Dendritic cell treated with granulocyte-macrophage colony-stimulating factor and Interleukin-4, amounts not matched to agents 40 ng/mL and 50 ng/mL, for 4 days (primary cell): ENCODE results near the gene ZNF785.
A peak's percentile ranks its signal among the peaks of the same experiment; 100 is the strongest.

Source experiments
- H3K27ac Mint-ChIP-seq: one replicate; pipeline ENCODE4 v1.8.0; 2022; ENCODE audit warnings: mild to moderate bottlenecking, mixed read lengths
- H3K27me3 Mint-ChIP-seq: one replicate; pipeline ENCODE4 v1.8.0; 2022; ENCODE audit warnings: mild to moderate bottlenecking, mixed read lengths
- H3K36me3 Mint-ChIP-seq: one replicate; pipeline ENCODE4 v1.8.0; 2022; ENCODE audit warnings: low read depth, mixed read lengths
- H3K4me1 Mint-ChIP-seq: one replicate; pipeline ENCODE4 v1.8.0; 2022; ENCODE audit warnings: low read depth, mixed read lengths
- H3K4me3 Mint-ChIP-seq: one replicate; pipeline ENCODE4 v1.8.0; 2022; ENCODE audit warnings: mild to moderate bottlenecking, moderate library complexity, mixed read lengths
- H3K9me3 Mint-ChIP-seq: one replicate; pipeline ENCODE4 v1.8.0; 2022; ENCODE audit warnings: mixed read lengths
- intact Hi-C: fragments of 100-400 bp; cut with micrococcal nuclease; formaldehyde crosslinking; loops from one replicate; pipeline ENCODE4 v1.15.0; 2022

ZNF785 gene

DNA sequence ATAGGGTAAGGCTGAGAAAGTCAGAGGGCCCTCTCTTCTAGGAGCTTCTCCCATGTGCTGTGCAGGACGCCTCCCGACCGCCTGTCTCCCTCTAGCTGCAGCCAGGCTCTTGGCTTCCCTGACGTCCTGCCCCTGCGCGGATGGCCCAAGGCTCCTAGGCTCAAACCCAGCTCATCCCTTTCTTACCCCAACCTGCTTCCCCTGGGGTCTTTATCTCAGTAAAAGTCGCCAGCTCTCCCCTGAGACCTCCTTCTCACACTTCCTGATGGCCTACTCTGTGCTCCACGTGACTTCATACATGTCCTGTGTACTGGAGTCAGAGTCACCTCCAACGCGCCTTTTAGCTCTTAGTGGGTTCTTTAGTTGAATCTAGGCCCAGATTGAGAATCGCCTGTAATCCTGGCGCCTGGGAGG is 49.7 kb downstream of the ZNF785 start:
- Mint-ChIP-seq H3K27ac (peak overlapping the region; percentile 90), H3K36me3 (peaks cover 58% of the 10 kb centered on the region), H3K9me3 (no peaks in the 10 kb centered on the region), H3K4me1 (peaks cover 53% of the 10 kb centered on the region), H3K4me3 (peak overlapping the region; percentile 87), H3K27me3 (no peaks in the 10 kb centered on the region)
- intact Hi-C loops = no loop called here

DNA sequence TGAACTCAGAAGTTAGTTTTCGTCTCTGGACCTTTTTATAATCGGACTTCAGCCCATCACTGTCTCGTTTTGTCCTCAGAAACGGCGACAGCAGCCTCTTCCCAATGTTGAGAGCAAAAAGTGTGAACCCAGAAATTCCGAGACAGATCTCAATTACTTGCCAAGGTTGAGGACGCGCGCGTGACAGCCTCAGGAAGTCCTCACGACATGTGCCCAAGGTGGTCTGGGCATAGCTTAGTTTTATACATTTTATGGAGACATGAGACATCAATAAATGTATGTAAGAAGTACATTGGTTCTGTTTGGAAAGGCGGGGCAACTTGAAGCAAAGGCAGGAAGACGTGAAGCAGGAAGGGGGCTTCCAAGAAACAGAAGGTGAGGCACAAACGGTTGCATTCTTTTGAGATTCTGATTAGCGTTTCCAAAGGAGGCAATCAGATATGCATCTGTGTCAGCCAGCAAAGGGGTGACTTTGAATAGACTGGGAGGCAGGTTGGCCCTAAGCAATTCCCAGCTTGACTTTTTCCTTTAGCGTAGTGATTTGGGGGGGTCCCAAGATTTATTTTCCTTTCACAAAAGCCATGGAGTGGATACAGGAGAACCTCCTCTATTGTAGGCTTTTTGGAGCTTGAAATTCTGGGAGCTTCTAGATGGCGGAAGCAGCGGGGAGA is 50.3 kb downstream of the ZNF785 start:
- H3K4me1 Mint-ChIP-seq = peaks cover 59% of the 10 kb centered on the region
- H3K36me3 Mint-ChIP-seq = peaks cover 64% of the 10 kb centered on the region
- peak overlapping the region; percentile 87 for H3K4me3 Mint-ChIP-seq
- no peaks in the 10 kb centered on the region for H3K9me3 Mint-ChIP-seq
- peak overlapping the region; percentile 90 for H3K27ac Mint-ChIP-seq
- intact Hi-C loops = no loop called here
- H3K27me3 Mint-ChIP-seq = no peaks in the 10 kb centered on the region

DNA sequence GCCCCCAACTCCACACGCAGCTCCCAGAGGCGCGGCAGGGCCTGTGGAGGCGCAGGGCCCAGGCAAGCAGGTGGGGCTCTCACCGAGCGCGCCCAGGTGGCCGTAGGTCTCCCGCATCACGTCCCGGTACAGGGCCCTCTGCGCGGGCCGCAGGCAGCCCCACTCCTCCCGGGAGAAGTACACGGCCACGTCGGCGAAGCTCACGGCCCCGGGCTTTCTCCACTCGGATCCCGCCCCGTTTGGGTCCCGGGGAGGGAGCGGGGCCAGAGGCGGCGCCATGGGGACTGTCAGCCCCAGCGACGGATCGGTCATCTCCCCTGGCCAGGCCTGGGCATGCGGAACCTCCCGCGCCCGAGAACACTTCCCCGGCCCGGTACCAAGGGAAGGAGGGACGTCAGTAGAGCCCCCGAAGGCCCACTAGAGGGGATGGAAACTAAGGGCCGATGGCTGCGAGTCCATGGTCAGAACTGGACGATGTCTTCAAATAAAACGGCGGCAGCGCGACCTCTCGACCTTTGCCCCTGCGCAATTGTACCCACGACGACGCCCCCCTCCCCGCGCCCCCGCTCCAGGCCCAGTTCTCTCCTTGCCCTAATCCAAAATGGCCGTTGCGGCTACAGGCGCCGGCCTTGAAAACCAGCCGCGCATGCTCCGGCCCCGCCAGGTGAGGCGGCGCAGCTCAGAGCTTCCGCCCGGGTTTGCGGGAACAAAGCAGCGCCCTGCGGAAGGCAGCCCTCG is 51.0 kb downstream of the ZNF785 start, which contains the start of gene ZNF747:
Gene ZNF747, minus strand, starts transcription at position 491 of the 738 bp plus-strand sequence. Its CDS starts 179 bp downstream, at position 312.
- Mint-ChIP-seq H3K36me3 (peaks cover 59% of the 10 kb centered on the region), H3K27me3 (no peaks in the 10 kb centered on the region), H3K4me1 (peaks cover 66% of the 10 kb centered on the region), H3K4me3 (peak within 1 kb of the TSS; percentile 87), H3K27ac (peak within 1 kb of the TSS; percentile 90), H3K9me3 (no peaks in the 10 kb centered on the region)
- intact Hi-C loops = no loop called here

DNA sequence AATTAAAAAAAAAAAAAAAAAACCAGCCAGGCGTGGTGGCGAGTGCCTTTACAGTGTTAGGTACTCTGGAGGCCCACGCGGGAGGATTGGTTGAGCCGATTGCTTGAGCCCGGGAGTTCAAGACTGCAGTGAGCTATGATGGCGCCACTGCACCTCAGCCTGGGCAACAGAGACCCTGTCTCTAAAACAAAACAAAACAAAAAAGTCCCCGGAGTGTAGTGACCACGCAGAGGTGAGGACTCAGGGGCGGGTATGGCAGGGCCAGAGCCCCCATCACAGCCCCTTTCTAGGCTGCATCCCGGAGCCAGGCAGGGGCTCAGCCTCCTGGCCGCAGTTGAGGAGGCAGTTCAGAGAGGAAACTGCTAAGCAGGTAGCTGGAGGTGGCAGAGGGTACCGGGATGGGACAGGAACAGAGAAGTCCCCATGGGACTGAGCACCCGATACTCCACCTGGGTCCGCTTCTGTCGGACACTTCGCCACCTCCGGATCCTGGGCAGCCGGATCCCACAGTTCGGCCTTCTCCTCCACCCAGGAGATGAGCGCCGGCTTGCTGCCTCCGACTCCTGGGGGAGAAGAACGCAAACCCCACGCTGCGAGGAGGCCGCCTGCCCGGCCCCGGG is 51.6 kb downstream of the ZNF785 start:
- peaks cover 58% of the 10 kb centered on the region for H3K36me3 Mint-ChIP-seq
- H3K4me1 Mint-ChIP-seq = peaks cover 69% of the 10 kb centered on the region
- peak overlapping the region; percentile 87 for H3K4me3 Mint-ChIP-seq
- no peaks in the 10 kb centered on the region for H3K9me3 Mint-ChIP-seq
- no peaks in the 10 kb centered on the region for H3K27me3 Mint-ChIP-seq
- peak overlapping the region; percentile 90 for H3K27ac Mint-ChIP-seq
- intact Hi-C loops = no loop called here

DNA sequence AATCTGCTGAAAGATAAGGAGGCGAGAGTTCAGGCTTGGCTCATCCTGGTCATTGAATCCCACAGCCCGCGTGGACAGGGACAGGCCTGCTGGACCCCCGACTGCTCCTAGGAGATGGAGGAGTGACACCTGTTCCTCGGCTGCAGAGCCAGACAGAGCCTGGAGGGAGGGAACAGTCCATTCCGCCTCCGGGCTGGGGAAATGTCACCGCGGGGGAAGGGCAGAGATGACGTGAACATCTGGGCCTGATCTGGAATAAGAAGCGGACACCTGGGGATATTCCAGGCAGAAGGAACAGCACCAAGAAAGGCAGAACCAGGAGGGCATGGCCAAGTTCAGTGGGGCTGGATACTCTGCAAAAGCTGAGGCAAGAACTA is 52.4 kb downstream of the ZNF785 start:
- H3K4me3 Mint-ChIP-seq = peak overlapping the region; percentile 67
- no peaks in the 10 kb centered on the region for H3K27me3 Mint-ChIP-seq
- intact Hi-C loops = no loop called here
- peaks cover 69% of the 10 kb centered on the region for H3K4me1 Mint-ChIP-seq
- no peaks in the 10 kb centered on the region for H3K9me3 Mint-ChIP-seq
- H3K27ac Mint-ChIP-seq = peak overlapping the region; percentile 90
- peaks cover 58% of the 10 kb centered on the region for H3K36me3 Mint-ChIP-seq

DNA sequence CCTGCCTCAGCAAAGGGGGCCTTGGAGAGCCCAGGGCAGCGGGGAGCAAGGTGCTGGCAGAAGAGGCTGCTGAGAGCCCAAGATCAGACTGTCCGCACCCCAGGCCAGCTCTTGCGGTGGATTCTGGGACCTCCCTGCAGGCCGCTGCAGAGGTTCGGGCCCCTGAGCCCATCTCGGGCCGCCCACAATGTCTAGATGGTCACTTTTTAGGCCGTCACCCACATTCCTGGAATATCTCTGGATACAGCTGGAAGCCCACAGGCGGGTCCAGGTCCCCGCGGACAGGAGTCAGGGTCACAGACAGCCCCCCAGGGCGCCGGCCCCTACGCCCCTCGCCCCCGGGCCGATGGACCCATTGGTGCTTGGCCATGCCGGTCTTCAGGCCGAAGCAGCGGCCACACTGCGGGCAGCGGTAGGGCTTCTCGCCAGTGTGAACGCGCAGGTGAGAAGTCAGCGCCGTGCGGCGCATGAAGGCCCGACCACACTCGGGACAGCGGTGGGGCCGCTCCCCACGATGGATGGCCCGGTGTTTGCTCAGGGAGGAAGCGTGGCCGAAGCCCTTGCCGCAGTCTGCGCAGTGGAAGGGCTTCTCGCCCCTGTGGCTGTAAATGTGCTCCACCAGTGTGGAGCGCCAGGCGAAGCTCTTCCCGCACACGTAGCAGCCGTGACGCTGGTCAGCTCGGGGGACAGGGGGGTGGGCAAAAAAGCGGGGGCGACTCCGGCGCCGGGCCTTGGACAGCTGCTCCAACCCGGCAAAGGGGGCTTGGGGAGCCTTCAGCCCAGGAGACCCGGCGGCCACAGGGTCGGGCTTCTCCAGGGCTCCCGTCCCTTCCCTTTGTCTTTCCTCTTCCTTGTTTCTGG is 53.0 kb downstream of the ZNF785 start:
- H3K27ac Mint-ChIP-seq = peak overlapping the region; percentile 90
- no peaks in the 10 kb centered on the region for H3K27me3 Mint-ChIP-seq
- peaks cover 52% of the 10 kb centered on the region for H3K36me3 Mint-ChIP-seq
- H3K4me3 Mint-ChIP-seq = peak overlapping the region; percentile 9
- intact Hi-C loops = no loop called here
- H3K4me1 Mint-ChIP-seq = peaks cover 71% of the 10 kb centered on the region
- H3K9me3 Mint-ChIP-seq = no peaks in the 10 kb centered on the region
